Natural killer cell treated with Interleukin-12 subunit alpha and Interleukin-12 subunit beta and Interleukin-15 and Interleukin-18, amount 100 ng/mL, for 72 hours (primary cell): Measurements from ENCODE around the gene TRAPPC12. TPM values are rescaled to one million over a fixed set of nuclear protein-coding genes. Genes with fewer than 3 reads are reported as not detected.
A peak's percentile ranks its signal among the peaks of the same experiment; 100 is the strongest.
"Not testable (repeated sequence)": the region's sequence is repeated elsewhere in the genome, so short reads cannot be mapped to it uniquely, and the experiment has no call there.

Experiments used
- ATAC-seq, 2 donors: fragments of 150-1000 bp; cut with Tn5 transposase in 1 of 2; sonication (Bioruptor Pico), chemical (Tn5 transposase) in 1 of 2; 2 replicates each; pipeline ENCODE4 v1.10.0; 2021
- DNase-seq: peaks from one replicate; pipeline ENCODE4 v3.0.0; 2022; ENCODE audit warnings: low spot score
- H3K27ac Mint-ChIP-seq, 2 donors: 1 replicate in 1 of 2; 2 replicates in 1 of 2; pipeline ENCODE4 v1.8.0; 2022; ENCODE audit warnings: mixed read lengths in 2 of 2, mild to moderate bottlenecking in 1 of 2, moderate library complexity in 1 of 2
- H3K27me3 Mint-ChIP-seq, 2 donors: 1 replicate in 1 of 2; 2 replicates in 1 of 2; pipeline ENCODE4 v1.8.0; 2022; ENCODE audit warnings: mixed read lengths in 2 of 2
- H3K36me3 Mint-ChIP-seq: one replicate; pipeline ENCODE4 v1.8.0; 2022; ENCODE audit warnings: mixed read lengths
- H3K4me1 Mint-ChIP-seq, 2 donors: 1 replicate in 1 of 2; 2 replicates in 1 of 2; pipeline ENCODE4 v1.8.0; 2022; ENCODE audit warnings: low read depth in 2 of 2, mixed read lengths in 2 of 2, mild to moderate bottlenecking in 1 of 2
- H3K4me3 Mint-ChIP-seq: one replicate; pipeline ENCODE4 v1.8.0; 2022; ENCODE audit warnings: mixed read lengths
- H3K9me3 Mint-ChIP-seq: 2 replicates; pipeline ENCODE4 v1.8.0; 2022; ENCODE audit warnings: mixed read lengths
- total RNA-seq, 2 donors: library from RNA; stranded (reverse); gene quantifications; one replicate each; pipeline ENCODE4 v1.2.3, GENCODE V29; 2022

Gene TRAPPC12
- total RNA-seq, 2 donors from 2014 or later: 93.2 to 155 TPM

DNA sequence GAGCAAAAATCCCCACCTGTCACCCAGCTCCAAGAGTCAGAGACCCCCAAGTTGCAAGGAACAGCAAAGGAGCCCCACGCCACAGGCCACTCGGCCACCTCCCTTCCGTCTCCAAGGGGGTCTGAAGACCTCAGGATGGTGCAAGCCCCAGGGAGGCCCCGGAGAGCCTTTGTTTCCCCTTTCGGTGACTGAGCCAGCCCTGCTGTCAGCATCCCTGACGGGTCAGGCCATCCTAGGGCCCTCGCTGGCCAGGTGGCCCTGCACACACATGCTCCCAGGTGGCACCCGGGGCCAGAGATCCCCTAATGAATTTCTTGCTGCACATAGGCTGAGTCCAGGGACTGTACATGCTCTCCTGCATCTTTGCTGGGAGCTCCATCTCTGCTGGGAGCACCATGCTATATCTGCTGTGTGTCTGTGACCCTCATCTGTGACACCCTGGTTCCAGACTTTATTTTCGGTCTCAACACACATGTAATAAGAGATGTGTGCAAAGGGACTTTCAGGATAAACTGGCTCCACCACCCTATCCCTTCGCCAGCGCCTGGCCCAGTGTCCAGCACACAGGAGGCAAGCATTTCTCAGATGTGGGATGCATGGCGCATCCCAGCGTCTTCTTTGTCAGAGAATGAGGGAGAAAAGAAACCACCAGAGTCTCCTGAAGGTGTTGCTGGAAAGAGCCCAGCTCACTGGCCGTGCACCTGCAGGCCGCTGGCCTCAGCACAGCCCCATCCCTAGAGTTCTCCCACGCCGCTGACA lies 112.4 kb downstream of the TRAPPC12 start:
- Mint-ChIP-seq H3K9me3 (no peaks in the 10 kb centered on the region), H3K27me3 (no peaks in the 10 kb centered on the region), H3K4me1 (peaks cover 13 to 18% of the 10 kb centered on the region in 2 donors), H3K27ac (no peak overlapping the region), H3K4me3 (no peak overlapping the region), H3K36me3 (no peaks in the 10 kb centered on the region)
- DNase-seq: no peak
- ATAC-seq: no peak

DNA sequence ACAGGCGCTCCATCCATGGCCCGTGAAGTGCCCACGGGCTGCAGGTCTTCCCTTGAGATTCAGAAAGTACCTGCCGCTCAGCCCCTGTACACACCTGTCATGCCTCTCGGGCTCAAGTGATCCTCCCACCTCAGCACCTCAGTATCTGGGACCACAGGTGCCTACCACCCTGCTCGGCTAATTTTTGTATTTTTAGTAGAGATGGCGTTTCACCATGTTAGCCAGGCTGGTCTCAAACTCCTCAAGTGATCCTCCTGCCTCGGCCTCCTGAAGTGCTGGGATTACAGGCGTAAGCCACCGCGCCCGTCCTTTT lies 112.9 kb downstream of the TRAPPC12 start:
- DNase-seq, H3K4me3 Mint-ChIP-seq, H3K36me3 Mint-ChIP-seq, H3K27ac Mint-ChIP-seq, ATAC-seq, H3K27me3 Mint-ChIP-seq, H3K9me3 Mint-ChIP-seq: not testable (repeated sequence)
- peaks cover 13 to 18% of the 10 kb centered on the region in 2 donors for H3K4me1 Mint-ChIP-seq

DNA sequence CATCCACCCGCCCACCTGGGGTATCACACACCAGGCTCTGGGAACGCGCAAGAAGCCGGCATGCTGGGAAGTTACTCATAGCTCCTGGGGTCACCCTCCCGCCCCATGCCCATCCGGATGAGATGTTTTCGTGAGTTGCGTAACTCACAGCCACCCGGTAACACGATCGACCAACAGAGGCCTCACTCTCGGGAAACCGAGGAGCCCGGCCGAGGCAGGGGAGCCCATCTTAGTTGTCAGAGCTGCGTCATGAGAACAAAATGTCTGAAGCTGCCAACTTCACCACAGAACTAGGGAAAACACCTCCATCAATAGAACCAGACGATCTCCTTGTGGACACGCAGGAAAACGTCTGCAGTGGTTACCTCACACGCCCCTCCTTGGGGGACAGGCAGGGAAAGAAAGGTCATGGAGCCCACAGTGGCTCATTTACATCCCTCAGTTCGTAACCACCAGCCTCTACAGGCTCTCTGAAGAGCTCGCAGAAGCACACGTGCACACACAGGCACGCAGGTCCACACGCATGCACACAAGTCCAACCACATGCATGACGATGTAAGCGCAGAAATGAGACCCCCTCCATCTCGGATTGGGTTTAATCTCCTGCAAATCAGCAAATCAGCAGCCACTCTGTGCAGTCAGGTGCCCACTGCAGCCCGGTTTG lies 113.6 kb downstream of the TRAPPC12 start:
- peaks cover 13 to 18% of the 10 kb centered on the region in 2 donors for H3K4me1 Mint-ChIP-seq
- DNase-seq: no peak
- H3K27ac Mint-ChIP-seq: no peak overlapping the region
- no peaks in the 10 kb centered on the region for H3K9me3 Mint-ChIP-seq
- no peaks in the 10 kb centered on the region for H3K36me3 Mint-ChIP-seq
- no peak for ATAC-seq
- no peaks in the 10 kb centered on the region for H3K27me3 Mint-ChIP-seq
- H3K4me3 Mint-ChIP-seq: no peak overlapping the region

DNA sequence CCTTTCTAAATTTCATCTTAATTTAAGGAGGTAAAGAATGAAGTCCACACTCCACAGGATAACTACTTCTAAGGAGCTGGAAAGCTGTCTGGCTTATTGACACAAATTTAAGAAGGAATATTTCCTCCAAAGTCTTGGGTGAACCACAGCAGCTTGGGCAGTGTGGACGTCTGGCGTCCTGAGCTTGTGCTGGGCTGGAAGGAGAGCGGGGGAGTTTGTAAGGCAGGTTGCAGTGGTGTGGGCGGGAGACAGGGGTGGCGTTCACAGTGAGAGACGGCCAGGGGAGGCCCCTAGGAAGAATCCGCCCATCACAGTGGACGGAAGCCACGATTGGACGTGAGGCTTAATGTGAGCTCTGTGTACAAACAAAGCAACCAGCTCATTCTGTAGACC lies 114.1 kb downstream of the TRAPPC12 start:
- no peaks in the 10 kb centered on the region for H3K27me3 Mint-ChIP-seq
- no peaks in the 10 kb centered on the region for H3K36me3 Mint-ChIP-seq
- DNase-seq: no peak
- no peaks in the 10 kb centered on the region for H3K9me3 Mint-ChIP-seq
- ATAC-seq: no peak
- H3K27ac Mint-ChIP-seq: no peak overlapping the region
- H3K4me1 Mint-ChIP-seq: peaks cover 13 to 18% of the 10 kb centered on the region in 2 donors
- no peak overlapping the region for H3K4me3 Mint-ChIP-seq

DNA sequence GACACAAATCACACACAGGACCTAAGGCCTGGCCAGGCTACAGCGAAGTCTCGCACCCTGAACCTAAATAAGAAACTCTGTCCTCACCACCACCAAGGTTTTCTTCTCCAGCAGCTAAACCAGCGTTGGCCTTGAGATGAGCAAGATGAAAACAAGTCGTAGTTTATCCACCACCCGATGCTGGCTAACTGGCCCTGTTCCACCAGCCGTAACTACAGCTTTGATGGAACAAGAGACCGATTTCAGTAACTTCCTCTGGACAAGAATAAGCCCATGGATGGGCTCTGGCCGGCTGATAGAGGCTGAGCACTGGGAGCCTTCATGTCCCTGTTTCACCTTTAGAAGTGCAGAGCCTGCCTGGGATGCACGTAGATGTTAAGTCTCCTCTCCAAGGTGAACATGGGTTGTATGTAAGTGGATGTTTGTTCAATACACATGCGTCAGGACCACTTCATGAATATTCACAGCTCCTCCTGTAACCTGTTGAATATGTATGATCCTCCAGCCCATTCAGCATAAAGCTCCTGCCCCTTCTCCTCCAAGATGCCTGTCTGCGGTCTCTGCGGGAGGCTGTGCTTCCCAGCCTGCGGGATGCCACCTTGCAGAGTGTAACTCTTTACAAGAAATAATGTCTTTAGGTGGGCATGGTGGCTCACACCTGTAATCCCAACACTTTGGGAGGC lies 115.6 kb downstream of the TRAPPC12 start:
- no peak for DNase-seq
- ATAC-seq: no peak
- Mint-ChIP-seq H3K4me3 (no peak overlapping the region), H3K27me3 (no peaks in the 10 kb centered on the region), H3K27ac (no peak overlapping the region), H3K9me3 (no peaks in the 10 kb centered on the region), H3K36me3 (no peaks in the 10 kb centered on the region), H3K4me1 (peaks cover 13 to 15% of the 10 kb centered on the region in 2 donors)

DNA sequence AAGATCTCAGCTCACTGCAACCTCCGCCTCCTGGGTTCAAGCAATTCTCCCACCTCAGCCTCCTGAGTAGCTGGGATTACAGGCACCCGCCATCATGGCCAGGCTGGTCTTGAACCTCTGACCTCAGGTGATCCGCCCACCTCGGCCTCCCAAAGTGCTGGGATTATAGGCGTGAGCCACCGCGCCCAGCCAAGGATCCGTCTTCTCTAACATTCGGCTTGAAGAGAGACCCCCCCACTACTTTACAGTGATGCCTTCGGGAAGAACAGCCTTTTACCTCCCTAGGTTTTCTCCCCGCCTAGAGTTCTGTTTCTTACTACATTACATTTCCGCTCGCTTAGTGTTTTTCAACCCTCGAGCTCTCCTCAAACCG lies 117.2 kb downstream of the TRAPPC12 start:
- H3K9me3 Mint-ChIP-seq, H3K27me3 Mint-ChIP-seq, ATAC-seq, H3K36me3 Mint-ChIP-seq, H3K27ac Mint-ChIP-seq, H3K4me3 Mint-ChIP-seq, DNase-seq, H3K4me1 Mint-ChIP-seq: not testable (repeated sequence)

DNA sequence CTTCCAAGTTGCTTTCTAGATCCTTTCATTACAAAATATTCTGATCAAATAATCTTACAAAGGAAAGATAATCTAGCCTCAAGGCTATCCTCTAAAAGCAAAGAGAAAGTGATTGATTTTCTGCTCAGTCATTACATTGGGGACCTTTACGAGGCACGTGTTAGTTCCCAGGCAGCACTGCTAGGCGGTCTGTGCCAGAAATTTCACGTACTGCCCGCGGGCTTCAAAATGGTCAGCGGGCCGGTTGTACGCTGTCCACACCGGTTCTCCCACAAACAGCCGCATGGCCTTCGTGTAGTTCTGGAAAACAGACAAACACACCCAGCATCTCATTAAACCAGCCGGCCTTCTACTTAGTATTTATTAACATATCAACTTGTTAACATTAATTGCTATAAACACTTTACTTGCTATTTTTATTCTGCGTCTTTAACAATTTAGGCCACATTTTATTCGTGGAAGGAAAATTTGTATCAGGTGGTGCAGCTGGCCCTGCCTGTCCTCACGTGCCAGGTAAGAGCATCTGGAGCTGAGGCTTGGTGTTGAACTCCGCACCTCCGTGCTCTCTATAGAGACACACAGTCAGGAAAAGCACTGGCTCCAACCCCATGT lies 119.4 kb downstream of the TRAPPC12 start:
- ATAC-seq (no peak), DNase-seq (no peak)
- Mint-ChIP-seq H3K27me3 (no peaks in the 10 kb centered on the region), H3K4me3 (no peak overlapping the region), H3K9me3 (no peaks in the 10 kb centered on the region), H3K27ac (no peak overlapping the region), H3K4me1 (peaks cover 0 to 9% of the 10 kb centered on the region in 2 donors), H3K36me3 (peaks cover 5% of the 10 kb centered on the region)

DNA sequence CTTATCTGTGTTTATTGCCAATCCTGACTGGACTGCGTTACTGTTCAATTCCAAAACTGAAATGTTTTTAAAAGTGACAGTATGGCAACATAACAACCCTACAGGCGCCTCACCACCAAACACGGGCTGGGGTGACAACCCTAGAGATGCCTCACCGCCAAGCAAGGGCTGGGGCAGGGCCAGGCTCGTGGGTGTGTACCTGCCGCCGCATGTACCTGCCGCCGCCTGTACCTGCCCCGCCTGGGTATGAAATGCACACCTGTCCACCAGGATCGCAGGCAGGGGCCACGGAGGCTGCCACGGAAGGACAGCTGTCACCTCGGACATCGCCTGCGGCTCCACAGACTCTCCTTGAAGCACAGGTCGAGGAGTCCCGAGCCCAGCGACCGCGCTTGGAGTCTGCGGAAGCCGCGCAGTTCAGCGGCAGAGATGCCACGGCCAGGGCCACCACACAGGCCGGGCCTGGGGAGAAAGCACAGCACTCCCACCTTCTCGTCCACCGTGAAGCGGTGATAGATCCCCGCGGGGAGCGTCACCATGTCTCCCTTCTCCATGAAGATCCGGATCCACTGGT lies 120.9 kb downstream of the TRAPPC12 start:
- H3K27ac Mint-ChIP-seq: no peak overlapping the region
- H3K36me3 Mint-ChIP-seq: peaks cover 11% of the 10 kb centered on the region

DNA sequence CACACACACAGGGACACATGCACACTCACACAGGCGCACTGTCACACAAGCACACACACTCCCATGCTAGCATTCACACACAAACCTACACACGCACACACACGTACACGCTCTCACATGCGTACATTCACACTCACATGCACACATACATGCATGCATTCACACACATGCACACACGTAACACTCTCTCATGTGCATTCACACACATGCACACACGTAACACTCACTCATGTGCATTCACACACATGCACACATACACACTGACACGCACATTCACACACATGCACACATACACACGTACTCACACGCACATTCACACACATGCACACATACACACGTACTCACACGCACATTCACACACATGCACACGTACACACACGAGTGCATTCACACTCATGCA lies 123.6 kb downstream of the TRAPPC12 start:
- no peak for DNase-seq
- Mint-ChIP-seq H3K9me3 (no peaks in the 10 kb centered on the region), H3K27me3 (no peaks in the 10 kb centered on the region), H3K27ac (peak overlapping the region in 1 of 2 donors; percentile 43), H3K4me3 (no peak overlapping the region), H3K4me1 (peaks cover 0 to 9% of the 10 kb centered on the region in 2 donors), H3K36me3 (peaks cover 24% of the 10 kb centered on the region)
- ATAC-seq: no peak

More for the DNA sequence above, 120.9 kb downstream of the TRAPPC12 start:
- Mint-ChIP-seq H3K27me3 (no peaks in the 10 kb centered on the region), H3K4me3 (no peak overlapping the region), H3K9me3 (no peaks in the 10 kb centered on the region), H3K4me1 (peaks cover 0 to 9% of the 10 kb centered on the region in 2 donors)
- ATAC-seq: no peak
- DNase-seq: no peak

DNA sequence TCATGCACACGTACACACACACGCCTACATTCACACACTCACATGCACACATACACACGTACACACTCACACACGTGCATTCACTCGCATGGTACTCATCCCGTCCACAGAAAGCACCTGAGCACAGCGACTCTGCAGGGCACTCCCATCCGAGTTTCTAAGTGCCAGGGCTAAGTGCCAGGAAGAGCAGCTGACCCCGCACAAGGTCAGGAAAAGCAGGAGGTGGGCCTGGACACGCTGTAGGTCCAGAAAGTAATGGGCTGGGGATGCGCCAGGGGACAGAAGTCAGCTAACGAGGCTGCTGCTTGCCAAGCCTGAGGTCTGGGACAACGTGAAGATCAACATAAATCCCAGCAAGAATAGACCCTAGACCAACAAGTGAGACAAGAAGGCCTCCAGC lies 124.0 kb downstream of the TRAPPC12 start:
- ATAC-seq (no peak), DNase-seq (no peak)
- Mint-ChIP-seq H3K27ac (peak overlapping the region in 1 of 2 donors; percentile 43), H3K27me3 (no peaks in the 10 kb centered on the region), H3K4me1 (peaks cover 0 to 9% of the 10 kb centered on the region in 2 donors), H3K4me3 (no peak overlapping the region), H3K36me3 (peaks cover 24% of the 10 kb centered on the region), H3K9me3 (no peaks in the 10 kb centered on the region)

DNA sequence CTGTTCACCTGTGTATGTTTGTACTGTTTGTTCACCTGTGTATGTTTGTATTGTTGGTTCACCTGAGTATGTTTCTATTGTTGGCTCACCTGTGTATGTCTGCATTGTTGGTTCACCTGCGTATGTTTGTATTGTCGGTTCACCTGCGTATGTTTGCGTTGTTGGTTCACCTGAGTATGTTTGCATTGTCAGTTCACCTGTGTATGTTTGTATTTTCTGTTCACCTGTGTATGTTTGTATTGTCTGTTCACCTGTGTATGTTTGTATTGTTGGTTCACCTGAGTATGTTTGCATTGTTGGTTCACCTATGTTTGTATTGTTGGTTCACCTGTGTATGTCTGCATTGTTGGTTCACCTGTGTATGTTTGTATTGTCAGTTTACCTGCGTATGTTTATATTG lies 125.2 kb downstream of the TRAPPC12 start:
- no peak for ATAC-seq
- Mint-ChIP-seq H3K9me3 (no peaks in the 10 kb centered on the region), H3K36me3 (peaks cover 24% of the 10 kb centered on the region), H3K27me3 (no peaks in the 10 kb centered on the region), H3K4me1 (peaks cover 0 to 9% of the 10 kb centered on the region in 2 donors), H3K27ac (no peak overlapping the region), H3K4me3 (no peak overlapping the region)
- no peak for DNase-seq

DNA sequence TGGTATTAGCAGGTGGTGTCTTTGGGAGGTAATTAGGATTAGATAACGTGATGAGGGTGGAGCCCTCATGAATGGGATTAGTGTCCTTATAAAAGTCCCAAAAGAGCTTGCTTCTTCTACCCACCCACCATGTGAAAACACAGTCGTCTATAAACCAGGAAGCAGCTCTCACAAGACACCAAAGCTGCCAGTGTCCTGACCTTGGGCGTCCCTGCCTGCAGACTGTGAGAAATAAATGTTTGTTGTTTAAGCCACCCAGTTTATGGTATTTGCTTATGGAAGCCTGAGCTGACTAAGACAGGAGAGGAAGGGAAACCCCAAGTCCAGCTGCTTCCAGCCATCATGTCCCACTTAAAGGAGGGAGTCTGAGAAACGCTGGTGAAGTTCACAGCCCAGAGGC lies 126.3 kb downstream of the TRAPPC12 start:
- DNase-seq (no peak), ATAC-seq (no peak)
- Mint-ChIP-seq H3K27me3 (no peaks in the 10 kb centered on the region), H3K4me3 (no peak overlapping the region), H3K36me3 (peaks cover 24% of the 10 kb centered on the region), H3K9me3 (no peaks in the 10 kb centered on the region), H3K27ac (no peak overlapping the region), H3K4me1 (peaks cover 0 to 9% of the 10 kb centered on the region in 2 donors)

DNA sequence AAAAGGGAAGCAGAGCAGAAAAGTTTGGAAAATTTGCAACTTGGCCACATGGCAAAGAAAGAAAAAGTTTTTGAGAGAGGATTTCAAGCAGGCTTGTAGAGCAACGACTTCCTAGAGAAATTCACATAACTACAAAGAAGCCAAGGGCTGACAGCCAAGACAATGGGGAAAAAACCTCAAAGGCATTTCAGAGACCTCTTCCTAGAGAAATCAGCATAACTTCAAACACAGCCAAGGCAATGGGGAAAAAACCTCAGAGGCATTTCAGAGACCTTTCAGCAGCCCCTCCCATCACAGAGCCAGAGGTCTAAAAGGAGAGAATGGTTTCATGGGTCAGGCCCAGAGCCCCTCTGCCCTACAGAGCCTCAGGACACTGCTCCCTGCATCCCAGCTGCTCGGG lies 132.6 kb downstream of the TRAPPC12 start:
- H3K4me3 Mint-ChIP-seq: no peak overlapping the region
- peaks cover 35% of the 10 kb centered on the region for H3K36me3 Mint-ChIP-seq
- no peak for DNase-seq
- H3K9me3 Mint-ChIP-seq: no peaks in the 10 kb centered on the region
- H3K4me1 Mint-ChIP-seq: peaks cover 0 to 6% of the 10 kb centered on the region in 2 donors
- no peak overlapping the region for H3K27ac Mint-ChIP-seq
- no peak for ATAC-seq
- no peaks in the 10 kb centered on the region for H3K27me3 Mint-ChIP-seq
